GM12872 (cell line): ENCODE measurements around the gene PAMR1.

Experiments
- CTCF ChIP-seq: IDR thresholded peaks from 3 replicates; pipeline ENCODE4 v1.5.1; 2011; ENCODE audit warnings: low read depth, mild to moderate bottlenecking, low read length, moderate library complexity; ENCODE audit not compliant: insufficient read depth

Gene PAMR1

GRCh38 chr11:35525501-35526175 lies at the start of gene PAMR1:
Gene PAMR1, minus strand, starts transcription at chr11:35525616. Its CDS starts 31 bp downstream, at chr11:35525585.
- no peak for TF ChIP-seq CTCF

GRCh38 chr11:35571696-35572095 lies 46.3 kb upstream of the PAMR1 start:
- no peak for TF ChIP-seq CTCF

GRCh38 chr11:35567737-35568465 lies 42.5 kb upstream of the PAMR1 start:
- no peak for TF ChIP-seq CTCF

GRCh38 chr11:35566885-35567284 lies 41.5 kb upstream of the PAMR1 start:
- TF ChIP-seq CTCF = no peak

GRCh38 chr11:35566181-35566580 lies 40.8 kb upstream of the PAMR1 start:
- TF ChIP-seq CTCF = no peak

GRCh38 chr11:35564245-35564595 lies 38.8 kb upstream of the PAMR1 start:
- TF ChIP-seq CTCF = no peak

GRCh38 chr11:35563484-35564244 lies 38.2 kb upstream of the PAMR1 start:
- TF ChIP-seq CTCF = no peak
